OCI-LY1 (cell line): ENCODE results near the gene ZNF300.
"Not testable (repeated sequence)": the region's sequence is repeated elsewhere in the genome, so short reads cannot be mapped to it uniquely, and the experiment has no call there.

Source experiments
- H2AFZ ChIP-seq: fragments of 200-600 bp; sonication (generic), shearing (Covaris generic); 2 replicates; pipeline ENCODE4 v1.6.0; 2014; ENCODE audit warnings: antibody characterized with exemption, mild to moderate bottlenecking, low read length
- H3F3A ChIP-seq: fragments of 200-600 bp; sonication (generic), shearing (Covaris generic); 2 replicates; pipeline ENCODE4 v1.6.0; 2014; ENCODE audit warnings: mild to moderate bottlenecking, antibody characterized with exemption, low read length, moderate library complexity; ENCODE audit not compliant: insufficient read depth
- H3K27ac ChIP-seq: fragments of 200-600 bp; sonication (generic); 2 replicates; pipeline ENCODE4 v1.5.1; 2014; ENCODE audit warnings: low read length, mixed run types, mild to moderate bottlenecking, low read depth; ENCODE audit not compliant: poor library complexity, severe bottlenecking
- H3K27me3 ChIP-seq: fragments of 200-600 bp; sonication (generic); 2 replicates; pipeline ENCODE4 v1.6.0; 2014; ENCODE audit warnings: antibody characterized with exemption, mild to moderate bottlenecking, low read length, moderate library complexity; ENCODE audit not compliant: insufficient read depth
- H3K36me3 ChIP-seq: fragments of 200-600 bp; sonication (generic); 2 replicates; pipeline ENCODE4 v1.6.1; 2014; ENCODE audit warnings: mild to moderate bottlenecking, antibody characterized with exemption, low read length, moderate library complexity, mixed read lengths; ENCODE audit not compliant: insufficient read depth
- H3K4me1 ChIP-seq: fragments of 200-600 bp; sonication (generic); 2 replicates; pipeline ENCODE4 v1.5.1; 2014; ENCODE audit warnings: mild to moderate bottlenecking, low read length, moderate library complexity; ENCODE audit not compliant: insufficient read depth, severe bottlenecking
- H3K4me2 ChIP-seq: fragments of 200-600 bp; sonication (generic), shearing (Covaris generic); 2 replicates; pipeline ENCODE4 v1.6.1; 2014; ENCODE audit warnings: low read length
- H3K4me3 ChIP-seq: fragments of 200-600 bp; sonication (generic); 2 replicates; pipeline ENCODE4 v1.5.1; 2014; ENCODE audit warnings: low read length, low read depth, mild to moderate bottlenecking, mixed read lengths; ENCODE audit not compliant: poor library complexity, severe bottlenecking
- H3K79me2 ChIP-seq: fragments of 200-600 bp; shearing (Covaris generic); 2 replicates; pipeline ENCODE4 v1.6.1; 2016; ENCODE audit warnings: mixed run types, low read length, mixed read lengths; ENCODE audit not compliant: insufficient read depth
- H3K9ac ChIP-seq: fragments of 200-600 bp; sonication (generic), shearing (Covaris generic); 2 replicates; pipeline ENCODE4 v1.6.1; 2014; ENCODE audit warnings: mild to moderate bottlenecking, low read length, mixed read lengths
- H3K9me2 ChIP-seq: fragments of 200-600 bp; sonication (generic), shearing (Covaris generic); 2 replicates; pipeline ENCODE4 v1.6.1; 2014; ENCODE audit warnings: low read depth, mild to moderate bottlenecking, low read length, mixed read lengths
- H3K9me3 ChIP-seq: fragments of 200-600 bp; shearing (Covaris generic); 2 replicates; pipeline ENCODE4 v1.6.1; 2014; ENCODE audit warnings: low read length, mixed read lengths
- H4K20me1 ChIP-seq: fragments of 200-600 bp; sonication (generic), shearing (Covaris generic); 2 replicates; pipeline ENCODE4 v1.6.0; 2016; ENCODE audit warnings: mild to moderate bottlenecking, low read length; ENCODE audit not compliant: insufficient read depth

The ZNF300 gene

GRCh38 chr5:150845185-150845859 lies 59.5 kb downstream of the ZNF300 start:
- not testable (repeated sequence) for H3K4me2 ChIP-seq, H3K27me3 ChIP-seq, H3K9ac ChIP-seq, H3F3A ChIP-seq, H3K4me3 ChIP-seq, H3K4me1 ChIP-seq, H4K20me1 ChIP-seq, H2AFZ ChIP-seq, H3K36me3 ChIP-seq, H3K9me3 ChIP-seq, H3K9me2 ChIP-seq, H3K27ac ChIP-seq, H3K79me2 ChIP-seq
